GM12874 (cell line): Measurements from ENCODE around the gene PDZD2.

Experiments
- TF ChIP-seq, protein P1 (sequence below): IDR thresholded peaks from 2 replicates; pipeline ENCODE4 v1.5.1; 2011; ENCODE audit warnings: low read depth, mild to moderate bottlenecking, control low read depth, low read length, moderate library complexity; ENCODE audit not compliant: insufficient read depth

The PDZD2 gene

DNA sequence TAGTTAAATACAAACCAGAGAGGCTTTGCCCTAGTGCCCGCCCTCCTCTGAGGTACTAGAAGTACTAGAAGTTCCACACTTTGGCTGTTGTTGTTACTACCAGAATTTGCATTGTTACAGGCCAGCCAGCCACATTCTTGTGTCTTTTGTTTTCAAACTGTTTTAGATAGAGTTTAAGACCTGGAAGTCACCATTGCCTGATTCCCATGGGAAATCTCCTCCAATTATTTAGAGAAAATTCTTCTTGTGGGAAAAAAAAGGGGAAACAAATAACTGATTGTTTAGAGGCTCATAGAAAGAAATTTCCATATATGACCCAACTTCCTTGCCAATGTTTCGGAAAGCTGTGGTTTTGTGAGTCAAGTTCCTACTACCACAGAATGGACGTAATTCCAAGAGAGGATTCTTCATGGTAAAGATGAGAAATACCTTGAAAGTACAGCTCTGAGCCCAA lies 282.9 kb downstream of the PDZD2 start:
- TF ChIP-seq, protein P1, sequence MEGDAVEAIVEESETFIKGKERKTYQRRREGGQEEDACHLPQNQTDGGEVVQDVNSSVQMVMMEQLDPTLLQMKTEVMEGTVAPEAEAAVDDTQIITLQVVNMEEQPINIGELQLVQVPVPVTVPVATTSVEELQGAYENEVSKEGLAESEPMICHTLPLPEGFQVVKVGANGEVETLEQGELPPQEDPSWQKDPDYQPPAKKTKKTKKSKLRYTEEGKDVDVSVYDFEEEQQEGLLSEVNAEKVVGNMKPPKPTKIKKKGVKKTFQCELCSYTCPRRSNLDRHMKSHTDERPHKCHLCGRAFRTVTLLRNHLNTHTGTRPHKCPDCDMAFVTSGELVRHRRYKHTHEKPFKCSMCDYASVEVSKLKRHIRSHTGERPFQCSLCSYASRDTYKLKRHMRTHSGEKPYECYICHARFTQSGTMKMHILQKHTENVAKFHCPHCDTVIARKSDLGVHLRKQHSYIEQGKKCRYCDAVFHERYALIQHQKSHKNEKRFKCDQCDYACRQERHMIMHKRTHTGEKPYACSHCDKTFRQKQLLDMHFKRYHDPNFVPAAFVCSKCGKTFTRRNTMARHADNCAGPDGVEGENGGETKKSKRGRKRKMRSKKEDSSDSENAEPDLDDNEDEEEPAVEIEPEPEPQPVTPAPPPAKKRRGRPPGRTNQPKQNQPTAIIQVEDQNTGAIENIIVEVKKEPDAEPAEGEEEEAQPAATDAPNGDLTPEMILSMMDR = no peak

DNA sequence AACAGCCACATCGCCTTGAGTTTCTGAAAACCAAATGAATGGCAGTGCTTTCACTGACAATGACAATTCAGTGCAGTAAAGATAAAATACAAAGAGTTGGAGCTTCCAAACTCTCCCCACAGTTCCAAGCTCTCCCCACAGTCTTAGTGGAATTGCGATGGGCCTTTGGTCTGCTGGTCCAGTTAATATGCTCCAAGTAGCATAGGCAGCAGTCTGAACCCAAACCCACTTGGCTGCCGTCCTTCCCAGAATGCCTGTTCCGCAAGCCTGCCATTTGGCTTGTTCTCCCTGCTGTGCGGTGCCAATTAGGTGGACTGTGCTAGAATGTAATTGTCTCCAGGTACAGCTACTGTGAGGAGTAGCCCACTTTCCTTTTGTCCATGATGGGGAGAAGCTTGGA lies 285.1 kb downstream of the PDZD2 start:
- TF ChIP-seq, protein P1 = no peak

DNA sequence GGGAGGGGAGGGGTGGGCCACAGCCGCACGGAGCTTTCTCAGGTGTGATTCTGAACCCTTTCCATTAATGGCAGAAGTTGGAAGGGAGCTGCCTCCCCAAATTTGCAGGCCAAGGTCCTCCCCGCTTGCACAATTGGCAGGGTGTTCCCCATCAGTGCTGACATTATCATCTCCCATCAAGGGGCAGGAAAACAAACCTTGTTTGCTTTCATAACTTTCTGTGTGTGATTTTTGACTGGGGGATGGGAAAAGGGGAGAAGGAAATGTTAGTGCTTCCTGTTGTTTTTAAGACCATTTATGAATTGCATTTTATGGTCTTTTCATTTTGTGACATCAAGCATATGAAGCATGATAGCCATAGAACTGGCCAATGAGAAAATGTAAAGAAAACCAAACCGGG lies 292.9 kb downstream of the PDZD2 start:
- TF ChIP-seq, protein P1 = no peak

DNA sequence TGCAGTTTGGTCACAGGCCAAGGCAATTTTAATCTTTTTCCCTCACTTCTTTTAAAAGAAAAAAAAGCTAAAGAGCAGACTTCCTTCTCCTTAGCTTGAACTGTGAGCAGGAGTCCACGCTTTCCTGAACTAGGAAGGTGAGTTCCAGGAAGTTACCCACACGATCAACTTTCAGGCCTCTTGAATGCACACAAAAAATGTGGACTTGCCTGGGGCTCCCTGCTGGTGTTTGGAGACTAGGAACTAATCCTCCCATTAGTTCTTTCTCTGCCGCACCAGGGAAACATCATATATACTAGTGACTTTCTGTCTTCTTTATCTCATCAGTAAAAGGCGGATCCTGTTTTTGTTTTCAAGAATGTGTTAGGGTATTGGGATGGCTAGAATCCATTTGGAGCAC lies 295.2 kb downstream of the PDZD2 start:
- TF ChIP-seq, protein P1 = no peak

DNA sequence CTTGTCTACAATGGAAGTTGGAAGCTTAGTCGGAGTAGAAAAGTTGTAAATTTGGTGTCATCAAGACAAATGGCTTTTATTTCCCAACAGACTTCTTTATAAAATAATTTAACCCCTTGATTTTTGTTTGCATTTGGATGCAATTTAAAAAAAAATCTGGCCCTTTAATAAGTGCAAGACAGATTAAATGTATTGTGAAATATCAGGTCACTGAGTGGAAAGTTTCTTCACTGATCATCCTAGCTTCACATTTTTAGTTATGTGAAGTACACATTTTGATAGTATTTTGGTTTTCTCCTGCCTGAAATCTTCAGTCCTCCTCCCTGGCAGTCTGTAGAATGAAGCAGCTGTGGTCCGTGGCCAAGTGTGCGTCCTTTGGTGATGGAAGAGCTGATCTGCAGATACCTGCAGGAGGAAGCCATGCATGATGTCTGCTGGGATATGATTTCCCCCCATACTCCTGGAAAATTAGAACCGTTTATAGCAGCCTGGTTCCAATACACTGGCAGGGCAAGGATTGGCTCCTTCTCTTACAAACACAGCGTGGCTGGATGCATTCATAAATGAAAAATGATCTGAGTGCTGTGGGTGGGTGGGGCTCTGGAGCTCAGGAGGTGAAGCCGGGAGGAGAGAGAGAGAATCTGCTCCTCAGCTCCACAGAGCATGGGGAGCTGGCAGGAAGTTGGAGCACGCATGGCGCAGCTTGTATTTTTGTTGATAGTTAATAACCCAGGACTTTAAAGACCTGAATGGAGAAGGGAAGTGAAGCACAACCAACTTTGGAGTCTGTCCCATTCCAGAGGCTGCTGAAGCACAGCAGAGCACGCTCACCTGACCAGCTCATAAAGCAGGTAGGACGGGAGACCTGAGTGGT lies 296.8 kb downstream of the PDZD2 start:
- TF ChIP-seq, protein P1 = no peak

DNA sequence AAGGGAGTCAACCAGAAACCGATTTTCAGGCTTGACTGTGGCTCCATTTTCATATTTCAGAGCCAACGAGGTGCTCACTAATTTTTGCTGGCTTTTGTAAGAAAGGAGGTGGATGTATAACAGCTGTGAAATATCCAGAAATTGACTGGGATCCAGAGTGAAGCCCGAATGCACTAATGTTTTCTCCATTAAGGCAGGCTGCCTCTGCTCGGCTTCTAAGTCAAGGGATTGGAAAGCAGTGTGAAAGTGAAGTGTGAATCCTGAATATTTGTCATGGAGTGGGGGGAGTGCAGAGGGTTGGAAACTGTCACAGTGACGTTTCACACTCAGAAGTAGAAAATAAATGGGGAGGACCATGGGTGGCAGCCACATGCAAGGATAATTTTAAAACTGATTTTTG lies 297.8 kb downstream of the PDZD2 start:
- TF ChIP-seq, protein P1 = no peak

DNA sequence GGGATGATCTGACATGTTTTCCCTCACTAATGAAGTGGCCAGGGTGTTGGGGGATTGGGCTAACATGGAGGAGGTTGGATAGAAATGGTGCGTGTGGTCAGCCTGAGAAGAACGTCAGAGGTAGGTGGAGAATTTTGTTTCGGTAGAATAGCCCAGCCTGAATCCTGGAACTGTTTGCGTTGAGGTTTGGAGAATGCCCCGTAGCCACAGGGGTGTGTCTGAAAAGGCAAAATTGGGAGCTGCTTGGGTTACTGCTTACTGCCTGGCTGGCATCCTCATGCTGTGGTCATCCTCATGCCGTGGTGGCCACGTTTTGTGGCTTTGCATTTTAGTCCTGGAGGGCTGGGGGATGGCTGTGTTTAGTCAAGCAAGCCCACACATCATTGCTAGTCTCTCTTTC lies 298.3 kb downstream of the PDZD2 start:
- TF ChIP-seq, protein P1 = no peak
